Kidney epithelial cell (primary cell): ENCODE data around the gene HELB. TPM values are rescaled to one million over a fixed set of nuclear protein-coding genes. Genes with fewer than 3 reads are reported as not detected.
A peak's percentile ranks its signal among the peaks of the same experiment; 100 is the strongest.

ENCODE experiments used
- DNase-seq: peaks from one replicate; pipeline ENCODE4 v3.0.0-alpha.2; 2010; ENCODE audit warnings: low read depth
- H3K27me3 ChIP-seq: 2 replicates; pipeline ENCODE4 v1.6.0; 2011; ENCODE audit warnings: low read length; ENCODE audit not compliant: control insufficient read depth, insufficient read depth
- H3K36me3 ChIP-seq: 2 replicates; pipeline ENCODE4 v1.5.1; 2011; ENCODE audit warnings: low read length; ENCODE audit not compliant: control insufficient read depth, insufficient read depth
- H3K4me3 ChIP-seq: 2 replicates; pipeline ENCODE4 v1.5.1; 2011; ENCODE audit warnings: low read depth, mild to moderate bottlenecking, control low read depth, low read length
- CTCF ChIP-seq: IDR thresholded peaks from 2 replicates; pipeline ENCODE4 v1.5.1; 2011; ENCODE audit warnings: mild to moderate bottlenecking, moderate library complexity, low read length, control low read depth, inconsistent platforms; ENCODE audit not compliant: insufficient read depth, poor library complexity, severe bottlenecking
- total RNA-seq: library from RNA; depleted of rRNA; stranded (reverse); fragments of >200 nt; gene quantifications from 2 replicates; pipeline ENCODE4 v1.2.3, GENCODE V29; 2015

Gene HELB
- total RNA-seq, 1 donor from 2014 or later = 2.5 TPM

GRCh38 chr12:66268562-66268961, 33.7 kb upstream of the HELB start:
- no peak for TF ChIP-seq CTCF
- Histone ChIP-seq H3K36me3 (no peaks in the 10 kb centered on the region), H3K4me3 (no peak overlapping the region), H3K27me3 (peaks cover 2% of the 10 kb centered on the region)
- no peak for DNase-seq

GRCh38 chr12:66269142-66269541, 33.2 kb upstream of the HELB start:
- Histone ChIP-seq H3K36me3 (no peaks in the 10 kb centered on the region), H3K4me3 (no peak overlapping the region), H3K27me3 (peaks cover 2% of the 10 kb centered on the region)
- DNase-seq = no peak
- TF ChIP-seq CTCF = no peak

- Histone ChIP-seq H3K4me3 (no peak overlapping the region), H3K27me3 (peaks cover 2% of the 10 kb centered on the region), H3K36me3 (no peaks in the 10 kb centered on the region)
- TF ChIP-seq CTCF = peak; percentile 73
- peak; percentile 21 for DNase-seq
Measured at GRCh38 chr12:66269757-66270383, 32.4 kb upstream of the HELB start.

- TF ChIP-seq CTCF = no peak
- H3K4me3 ChIP-seq = no peak overlapping the region
- DNase-seq = no peak
- no peaks in the 10 kb centered on the region for H3K36me3 ChIP-seq
- peaks cover 2% of the 10 kb centered on the region for H3K27me3 ChIP-seq
Measured at GRCh38 chr12:66270613-66271012, 31.7 kb upstream of the HELB start.

- Histone ChIP-seq H3K27me3 (no peaks in the 10 kb centered on the region), H3K4me3 (no peak overlapping the region), H3K36me3 (no peaks in the 10 kb centered on the region)
- no peak for TF ChIP-seq CTCF
- no peak for DNase-seq
Measured at GRCh38 chr12:66272650-66273049, 29.6 kb upstream of the HELB start.

GRCh38 chr12:66273147-66273546, 29.1 kb upstream of the HELB start:
- no peak for TF ChIP-seq CTCF
- no peak for DNase-seq
- H3K4me3 ChIP-seq = no peak overlapping the region
- H3K27me3 ChIP-seq = no peaks in the 10 kb centered on the region
- no peaks in the 10 kb centered on the region for H3K36me3 ChIP-seq
